Chondrocyte (in vitro differentiated cells): ENCODE measurements around the gene AKR7A2. TPM values are rescaled to one million over a fixed set of nuclear protein-coding genes. Genes with fewer than 3 reads are reported as not detected.
"Not testable (repeated sequence)": the region's sequence is repeated elsewhere in the genome, so short reads cannot be mapped to it uniquely, and the experiment has no call there.

Experiments
- DNase-seq: peaks from one replicate; pipeline ENCODE4 v3.0.0; 2021; ENCODE audit warnings: mixed read lengths, low spot score
- H3K27ac Mint-ChIP-seq: one replicate; pipeline ENCODE4 v1.8.0; 2021; ENCODE audit warnings: mild to moderate bottlenecking, moderate library complexity, mixed read lengths; ENCODE audit not compliant: unreplicated experiment
- H3K27me3 Mint-ChIP-seq: 2 replicates; pipeline ENCODE4 v1.8.0; 2021; ENCODE audit warnings: low read depth, mixed read lengths
- H3K36me3 Mint-ChIP-seq: 2 replicates; pipeline ENCODE4 v1.8.0; 2021; ENCODE audit warnings: low read depth, mixed read lengths
- H3K4me1 Mint-ChIP-seq: 2 replicates; pipeline ENCODE4 v1.8.0; 2021; ENCODE audit warnings: low read depth, mild to moderate bottlenecking, mixed read lengths
- H3K4me3 Mint-ChIP-seq: one replicate; pipeline ENCODE4 v1.8.0; 2021; ENCODE audit warnings: mild to moderate bottlenecking, moderate library complexity, mixed read lengths; ENCODE audit not compliant: unreplicated experiment
- H3K9me3 Mint-ChIP-seq: 2 replicates; pipeline ENCODE4 v1.8.0; 2021; ENCODE audit warnings: low read depth, mixed read lengths
- total RNA-seq: library from RNA; stranded (reverse); gene quantifications from 3 replicates; pipeline ENCODE4 v1.2.1, GENCODE V29; 2021
- TF ChIP-seq, protein P1 (sequence below): fragments of 200-600 bp; sonication (generic); IDR thresholded peaks from 2 replicates; pipeline ENCODE4 v1.5.0; 2021; ENCODE audit warnings: antibody characterized with exemption, mild to moderate bottlenecking, moderate library complexity

Gene AKR7A2
- total RNA-seq, 1 donor from 2014 or later, result 46.6 TPM

DNA sequence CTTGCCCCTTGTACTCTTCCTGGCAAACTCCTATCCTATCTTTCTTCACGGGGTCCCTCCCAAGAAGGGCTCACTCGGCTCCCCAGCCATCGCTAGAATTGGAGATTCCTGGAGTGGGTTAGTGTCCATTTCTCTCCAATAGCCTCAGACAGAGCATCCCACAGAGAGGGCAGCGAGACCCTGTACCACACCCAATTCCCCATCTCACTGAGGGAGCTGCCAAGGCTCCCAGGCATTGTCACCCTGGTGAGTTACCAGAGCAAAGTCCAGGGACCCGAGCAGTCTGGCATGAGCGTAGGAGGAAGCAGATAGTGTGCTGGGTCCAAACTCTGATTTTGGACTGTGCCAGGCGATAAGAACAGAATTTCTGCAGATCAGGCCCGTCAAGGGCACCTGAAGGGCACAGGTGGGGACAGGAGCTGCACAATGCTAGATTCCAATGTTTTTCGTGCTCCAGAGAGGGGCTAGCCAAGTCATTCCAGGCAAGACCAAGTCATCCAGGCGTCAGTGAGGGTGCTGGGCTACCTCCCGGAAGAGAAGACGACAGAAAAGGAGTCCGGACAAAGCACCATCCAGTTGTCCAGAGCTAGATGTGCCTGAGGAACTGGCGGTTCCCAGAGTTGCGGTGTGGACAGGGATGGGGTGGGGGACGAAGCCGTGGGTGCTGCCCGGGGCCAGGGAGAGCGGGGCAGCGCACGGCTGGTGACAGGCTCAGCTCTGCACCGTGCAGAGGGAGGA, 38.7 kb downstream of the AKR7A2 start:
- Mint-ChIP-seq H3K9me3 (peaks cover 3% of the 10 kb centered on the region), H3K27me3 (no peaks in the 10 kb centered on the region), H3K4me1 (no peaks in the 10 kb centered on the region), H3K4me3 (no peak overlapping the region), H3K27ac (peak overlapping the region; percentile 32), H3K36me3 (peaks cover 2% of the 10 kb centered on the region)
- TF ChIP-seq, protein P1, sequence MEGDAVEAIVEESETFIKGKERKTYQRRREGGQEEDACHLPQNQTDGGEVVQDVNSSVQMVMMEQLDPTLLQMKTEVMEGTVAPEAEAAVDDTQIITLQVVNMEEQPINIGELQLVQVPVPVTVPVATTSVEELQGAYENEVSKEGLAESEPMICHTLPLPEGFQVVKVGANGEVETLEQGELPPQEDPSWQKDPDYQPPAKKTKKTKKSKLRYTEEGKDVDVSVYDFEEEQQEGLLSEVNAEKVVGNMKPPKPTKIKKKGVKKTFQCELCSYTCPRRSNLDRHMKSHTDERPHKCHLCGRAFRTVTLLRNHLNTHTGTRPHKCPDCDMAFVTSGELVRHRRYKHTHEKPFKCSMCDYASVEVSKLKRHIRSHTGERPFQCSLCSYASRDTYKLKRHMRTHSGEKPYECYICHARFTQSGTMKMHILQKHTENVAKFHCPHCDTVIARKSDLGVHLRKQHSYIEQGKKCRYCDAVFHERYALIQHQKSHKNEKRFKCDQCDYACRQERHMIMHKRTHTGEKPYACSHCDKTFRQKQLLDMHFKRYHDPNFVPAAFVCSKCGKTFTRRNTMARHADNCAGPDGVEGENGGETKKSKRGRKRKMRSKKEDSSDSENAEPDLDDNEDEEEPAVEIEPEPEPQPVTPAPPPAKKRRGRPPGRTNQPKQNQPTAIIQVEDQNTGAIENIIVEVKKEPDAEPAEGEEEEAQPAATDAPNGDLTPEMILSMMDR, result no peak
- DNase-seq, result peak; percentile 62

- Mint-ChIP-seq H3K4me1 (no peaks in the 10 kb centered on the region), H3K27me3 (no peaks in the 10 kb centered on the region), H3K9me3 (no peaks in the 10 kb centered on the region), H3K27ac (no peak overlapping the region), H3K36me3 (peaks cover 2% of the 10 kb centered on the region), H3K4me3 (no peak overlapping the region)
- TF ChIP-seq, protein P1, result no peak
- no peak for DNase-seq
These were observed 39.9 kb downstream of the AKR7A2 start for GRCh38 chr1:19272064-19272463.

DNA sequence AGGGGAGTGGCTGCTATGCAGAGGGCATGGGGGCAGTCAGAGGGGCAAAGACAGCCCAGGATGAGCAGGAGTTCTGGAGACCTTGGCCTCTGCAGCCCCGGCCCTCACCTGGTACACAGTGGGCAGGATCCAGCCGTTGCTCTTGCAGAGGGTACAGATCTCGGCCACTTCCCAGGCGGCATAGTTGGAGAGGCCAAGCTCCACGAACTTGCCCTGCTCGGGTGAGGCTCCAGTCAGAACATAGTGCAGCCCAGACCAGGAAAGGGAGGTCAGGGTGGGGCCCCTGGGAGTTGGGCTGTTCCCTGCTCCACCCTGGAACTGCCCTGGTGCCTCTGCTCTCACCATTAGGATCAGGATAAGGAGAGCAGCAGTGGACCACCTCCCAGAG, 41.6 kb downstream of the AKR7A2 start:
- H3K9me3 Mint-ChIP-seq, H3K4me1 Mint-ChIP-seq, H3K27me3 Mint-ChIP-seq, H3K4me3 Mint-ChIP-seq, H3K36me3 Mint-ChIP-seq, H3K27ac Mint-ChIP-seq: not testable (repeated sequence)
- peak; percentile 56 for DNase-seq

- H3K4me3 Mint-ChIP-seq, H3K27me3 Mint-ChIP-seq, H3K36me3 Mint-ChIP-seq, H3K9me3 Mint-ChIP-seq, H3K27ac Mint-ChIP-seq, H3K4me1 Mint-ChIP-seq, DNase-seq: not testable (repeated sequence)
- TF ChIP-seq, protein P1, result peak; percentile 10
These were observed 42.3 kb downstream of the AKR7A2 start for GRCh38 chr1:19269427-19270342.

DNA sequence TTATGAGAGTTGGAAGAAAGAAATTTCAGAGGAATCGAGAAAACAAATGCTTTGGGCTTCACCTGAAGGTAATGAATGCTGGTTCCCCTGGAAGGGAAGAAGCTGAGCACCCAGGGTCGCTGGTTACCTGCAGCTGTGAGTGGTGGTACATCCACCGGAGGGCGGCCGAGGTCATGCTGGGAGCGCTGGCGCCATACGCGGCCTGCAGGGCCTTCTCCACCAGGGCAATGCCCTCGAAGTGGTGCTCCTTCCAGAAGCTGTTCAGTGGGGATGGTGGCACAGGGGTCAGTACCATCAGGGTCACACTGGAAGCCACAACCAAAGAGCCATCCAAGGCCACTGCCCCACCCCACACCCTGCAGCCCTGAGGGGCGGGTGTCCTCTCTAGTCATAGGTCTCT, 43.5 kb downstream of the AKR7A2 start:
- TF ChIP-seq, protein P1, result no peak
- Mint-ChIP-seq H3K27me3 (no peaks in the 10 kb centered on the region), H3K4me1 (no peaks in the 10 kb centered on the region), H3K36me3 (no peaks in the 10 kb centered on the region), H3K4me3 (no peak overlapping the region), H3K9me3 (no peaks in the 10 kb centered on the region), H3K27ac (no peak overlapping the region)
- DNase-seq, result peak; percentile 73
